A549 (cell line): ENCODE data around the gene TFCP2. TPM values are rescaled to one million over a fixed set of nuclear protein-coding genes. Genes with fewer than 3 reads are reported as not detected.

Experiments used
- ATAC-seq, 2 experiments: fragments of 200-7000 bp in 1 of 2; fragments of >200 bp in 1 of 2; cut with Nextera tagmentation in 1 of 2; cut with Tn5 transposase in 1 of 2; 3 replicates each; pipeline versions ENCODE4 v1.8.0 to v1.9.1; 2018 to 2020; ENCODE audit warnings: mild to moderate bottlenecking in 1 of 2, moderate library complexity in 1 of 2
- CTCF ChIA-PET: fragments of 300-600 bp; sonication (Branson Sonifier 250); formaldehyde crosslinking; extraction: SDS; loops from one replicate; lab custom pipeline; 2021; ENCODE audit warnings: antibody characterized with exemption, inconsistent platforms; lab: Yijun Ruan, JAX
- POLR2A ChIA-PET: fragments of 350-600 bp; formaldehyde crosslinking; extraction: SDS; loops from one replicate; lab custom pipeline; 2021; ENCODE audit warnings: antibody characterized with exemption, inconsistent platforms; lab: Yijun Ruan, JAX
- DNase-seq, 2 experiments: peaks; one replicate each; pipeline versions ENCODE4 v3.0.0 to v3.0.0-alpha.2; 2011 to 2016; ENCODE audit warnings: low read depth in 1 of 2, low spot score in 1 of 2
- FAIRE-seq: peaks from 2 replicates; lab custom pipeline; 2011; peaks lifted over from hg19 to GRCh38; lab: Jason Lieb, UNC
- H3K27ac ChIP-seq, 2 experiments: fragments of >200 bp; sonication (Bioruptor Twin); formaldehyde crosslinking; 3 replicates each; pipeline ENCODE4 v1.5.1; 2016 to 2017
- H3K4me1 ChIP-seq: fragments of >200 bp; sonication (Bioruptor Twin); formaldehyde crosslinking; 3 replicates; pipeline ENCODE4 v1.6.1; 2016
- H3K4me2 ChIP-seq: fragments of >200 bp; sonication (Bioruptor Twin); formaldehyde crosslinking; 3 replicates; pipeline ENCODE4 v1.6.1; 2016
- H3K4me3 ChIP-seq: fragments of >200 bp; sonication (Bioruptor Twin); formaldehyde crosslinking; 3 replicates; pipeline ENCODE4 v1.5.1; 2016
- H3K9me3 ChIP-seq: fragments of >200 bp; sonication (Bioruptor Twin); formaldehyde crosslinking; 3 replicates; pipeline ENCODE4 v1.6.1; 2016
- BHLHE40 ChIP-seq: IDR thresholded peaks from 2 replicates; pipeline ENCODE4 v1.6.1; 2012; ENCODE audit warnings: low read depth, low read length, inconsistent platforms
- CBX8 ChIP-seq: fragments of 200-600 bp; sonication (generic); IDR thresholded peaks from 2 replicates; pipeline ENCODE4 v1.6.1; 2016
- CHD2 ChIP-seq: fragments of 150-350 bp; IDR thresholded peaks from 2 replicates; pipeline ENCODE4 v1.6.1; 2014; ENCODE audit warnings: low read length; ENCODE audit not compliant: partially characterized antibody
- CHD4 ChIP-seq: fragments of 200-600 bp; sonication (generic); IDR thresholded peaks from 2 replicates; pipeline ENCODE4 v1.6.1; 2016; ENCODE audit warnings: antibody characterized with exemption, mild to moderate bottlenecking, borderline replicate concordance
- CTCF ChIP-seq: fragments of >200 bp; sonication (Bioruptor Twin); formaldehyde crosslinking; IDR thresholded peaks from 3 replicates; pipeline ENCODE4 v1.5.1; 2016
- EHF ChIP-seq: fragments of 250-450 bp; sonication (Bioruptor Pico); IDR thresholded peaks from 2 replicates; pipeline ENCODE4 v1.5.0; 2020; ENCODE audit warnings: mild to moderate bottlenecking
- EHMT2 ChIP-seq: fragments of 200-600 bp; sonication (generic); IDR thresholded peaks from 2 replicates; pipeline ENCODE4 v1.6.1; 2016; ENCODE audit warnings: antibody characterized with exemption, low read depth, mild to moderate bottlenecking, moderate library complexity
- ESRRA ChIP-seq: fragments of 150-350 bp; IDR thresholded peaks from 2 replicates; pipeline ENCODE4 v1.6.1; 2014; ENCODE audit warnings: mild to moderate bottlenecking, low read length, borderline replicate concordance
- GATA3 ChIP-seq: IDR thresholded peaks from 2 replicates; pipeline ENCODE4 v1.6.1; 2012; ENCODE audit warnings: borderline replicate concordance
- HEYL ChIP-seq: fragments of 250-450 bp; sonication (Bioruptor Pico); IDR thresholded peaks from 2 replicates; pipeline ENCODE4 v1.8.0; 2021; ENCODE audit warnings: mild to moderate bottlenecking, moderate library complexity
- HMGXB4 ChIP-seq: fragments of 250-450 bp; sonication (Bioruptor Pico); IDR thresholded peaks from 2 replicates; pipeline ENCODE4 v1.5.0; 2021; ENCODE audit warnings: mild to moderate bottlenecking, moderate library complexity, borderline replicate concordance
- HOXB5 ChIP-seq: fragments of 250-450 bp; sonication (Bioruptor Pico); IDR thresholded peaks from 2 replicates; pipeline ENCODE4 v1.5.0; 2020; ENCODE audit warnings: mild to moderate bottlenecking, moderate library complexity
- KDM1A ChIP-seq: fragments of 200-600 bp; sonication (generic); IDR thresholded peaks from 2 replicates; pipeline ENCODE4 v1.6.1; 2016; ENCODE audit warnings: low read depth, mild to moderate bottlenecking
- MAZ ChIP-seq: fragments of 150-350 bp; IDR thresholded peaks from 2 replicates; pipeline ENCODE4 v1.6.1; 2014; ENCODE audit warnings: antibody characterized with exemption, low read depth, low read length, borderline replicate concordance
- MYC ChIP-seq: IDR thresholded peaks from 2 replicates; pipeline ENCODE4 v1.6.1; 2012; ENCODE audit warnings: mild to moderate bottlenecking, inconsistent platforms, low read length, improper control_type of control experiment, borderline replicate concordance
- NR3C1 ChIP-seq: fragments of >200 bp; sonication (Bioruptor Twin); formaldehyde crosslinking; IDR thresholded peaks from 3 replicates; pipeline ENCODE4 v1.6.1; 2017
- RARB ChIP-seq: fragments of 250-450 bp; sonication (Bioruptor Pico); IDR thresholded peaks from 2 replicates; pipeline ENCODE4 v1.8.0; 2021; ENCODE audit warnings: mild to moderate bottlenecking, moderate library complexity
- SMC3 ChIP-seq: fragments of >200 bp; sonication (Bioruptor Twin); formaldehyde crosslinking; IDR thresholded peaks from 3 replicates; pipeline ENCODE4 v1.6.1; 2018; ENCODE audit warnings: inconsistent platforms
- SREBF2 ChIP-seq: fragments of 450-650 bp; IDR thresholded peaks from 2 replicates; pipeline ENCODE4 v1.6.1; 2014; ENCODE audit warnings: mild to moderate bottlenecking, moderate library complexity
- TP53 ChIP-seq: fragments of 250-450 bp; sonication (Bioruptor Pico); IDR thresholded peaks from 2 replicates; pipeline ENCODE4 v1.5.0; 2021; ENCODE audit warnings: mild to moderate bottlenecking, moderate library complexity
- WGBS: methylation state at CpG from one replicate; pipeline ENCODE4 v1.1.6; 2017; ENCODE audit errors: missing lambda C conversion rate; 5-methylcytosine and 5-hydroxymethylcytosine counted together
- polyA plus RNA-seq, 4 experiments: library from polyadenylated mRNA; depleted of rRNA in 3 of 4; stranded (reverse); fragments of >200 nt; fragmentation: RNase III in 1 of 4; extraction: RNeasy Plus Mini Kit Qiagen cat#74134 plus additional on column Dnase treatment in 1 of 4; gene quantifications; 2 replicates in 3 of 4; 3 replicates in 1 of 4; pipeline ENCODE4 v1.2.3, GENCODE V29; 2011 to 2017

TFCP2 gene
- polyA plus RNA-seq, 2 of the 4 experiments (the other 2 are of a cell fraction): 18.7 to 39.8 TPM

- DNase-seq (no peak), FAIRE-seq (no peak), ATAC-seq (no peak; a peak in 1 of 6 replicates)
- ChIA-PET CTCF (no interaction called here), POLR2A (no interaction called here)
- H3K27ac ChIP-seq: no peak overlapping the region
- no peaks in the 10 kb centered on the region for H3K9me3 ChIP-seq
- TF ChIP-seq GATA3: no peak
- TF ChIP-seq BHLHE40: no peak
- TF ChIP-seq CTCF: no peak
- TF ChIP-seq CHD2: no peak
- TF ChIP-seq HOXB5: no peak
- no peak for TF ChIP-seq NR3C1
- TF ChIP-seq SREBF2: no peak
- no peak for TF ChIP-seq SMC3
- no peak for TF ChIP-seq EHMT2
- no peak for TF ChIP-seq RARB (CRISPR knock-in tag)
- no peaks in the 10 kb centered on the region for H3K4me1 ChIP-seq
- H3K4me3 ChIP-seq: no peak overlapping the region
- no peak overlapping the region for H3K4me2 ChIP-seq
- WGBS: 85% methylated on average over 12 of the region's 12 CpGs
These were observed 18.8 kb upstream of the TFCP2 start for GRCh38 chr12:51191516-51192283.

GRCh38 chr12:51190820-51191219, 17.9 kb upstream of the TFCP2 start:
- 72% methylated on average over 4 of the region's 4 CpGs for WGBS
- TF ChIP-seq HEYL: no peak
- no peak for TF ChIP-seq MAZ
- Histone ChIP-seq H3K27ac (no peak overlapping the region), H3K4me2 (no peak overlapping the region), H3K4me3 (no peak overlapping the region), H3K9me3 (no peaks in the 10 kb centered on the region), H3K4me1 (no peaks in the 10 kb centered on the region)
- DNase-seq: no peak
- POLR2A ChIA-PET: no interaction called here
- CTCF ChIA-PET: no interaction called here
- no peak for ATAC-seq
- FAIRE-seq: no peak

- Histone ChIP-seq H3K9me3 (no peaks in the 10 kb centered on the region), H3K4me2 (no peak overlapping the region), H3K27ac (no peak overlapping the region), H3K4me1 (no peaks in the 10 kb centered on the region), H3K4me3 (no peak overlapping the region)
- TF ChIP-seq CHD4: no peak
- TF ChIP-seq MYC: no peak
- WGBS: 76% methylated on average over 14 of the region's 14 CpGs
- ChIA-PET CTCF (no interaction called here), POLR2A (no interaction called here)
- FAIRE-seq: no peak
- no peak for DNase-seq
- no peak for ATAC-seq
These were observed 16.9 kb upstream of the TFCP2 start for GRCh38 chr12:51189790-51190355.

- no peak for FAIRE-seq
- Histone ChIP-seq H3K27ac (no peak overlapping the region), H3K4me2 (no peak overlapping the region), H3K4me3 (no peak overlapping the region), H3K4me1 (no peaks in the 10 kb centered on the region), H3K9me3 (no peaks in the 10 kb centered on the region)
- 0 out of 6 replicates have a peak, but pooled peaks of 1 of the 2 experiments have one; percentile 12 for ATAC-seq
- TF ChIP-seq HMGXB4 (no peak), CBX8 (no peak), SREBF2 (no peak), NR3C1 (no peak), KDM1A (no peak), EHF (CRISPR knock-in tag) (no peak), TP53 (CRISPR knock-in tag) (no peak), GATA3 (no peak), ESRRA (no peak)
- POLR2A ChIA-PET: interaction anchor here (0.5 kb wide), 1 partner anchor 144 kb away, joined by 4 read pairs; no protein-coding TSS in a partner anchor
- WGBS: 65% methylated on average over 8 of the region's 14 CpGs
- DNase-seq: no peak
- CTCF ChIA-PET: interaction anchor here (0.6 kb wide), 1 partner anchor 41 kb away, joined by 4 read pairs; no protein-coding TSS in a partner anchor
These were observed 15.6 kb upstream of the TFCP2 start for GRCh38 chr12:51188359-51189051.
